K562 (cell line): ENCODE results near the gene CLIP1. TPM values are rescaled to one million over a fixed set of nuclear protein-coding genes. Genes with fewer than 3 reads are reported as not detected.

ENCODE experiments used
- CHD7 ChIP-seq: fragments of 200-600 bp; sonication (generic); IDR thresholded peaks from one replicate; pipeline ENCODE4 v1.6.1; 2012; ENCODE audit warnings: mild to moderate bottlenecking, low read depth, low read length, inconsistent platforms
- EZH2 ChIP-seq: IDR thresholded peaks from 2 replicates; pipeline ENCODE4 v1.6.1; 2012; ENCODE audit warnings: low read depth, mild to moderate bottlenecking, inconsistent platforms, low read length, borderline replicate concordance
- GTF2A2 ChIP-seq: IDR thresholded peaks from 2 replicates; pipeline ENCODE4 v1.6.1; 2016; ENCODE audit warnings: mild to moderate bottlenecking, missing genetic modification characterization, missing compliant biosample characterization
- MEF2A ChIP-seq: IDR thresholded peaks from 2 replicates; pipeline ENCODE4 v1.6.1; 2011; ENCODE audit warnings: low read depth, mild to moderate bottlenecking, low read length, moderate library complexity; ENCODE audit not compliant: control insufficient read depth
- RERE ChIP-seq: sonication (generic); formaldehyde crosslinking; IDR thresholded peaks from 2 replicates; pipeline ENCODE4 v1.8.0; 2023; ENCODE audit warnings: missing genetic modification reagents, mild to moderate bottlenecking, borderline replicate concordance
- SNAPC5 ChIP-seq: fragments of 250-450 bp; sonication (Bioruptor Pico); IDR thresholded peaks from 2 replicates; pipeline ENCODE4 v1.8.0; 2021; ENCODE audit warnings: moderate library complexity, mild to moderate bottlenecking, inconsistent platforms
- ZNF121 ChIP-seq: sonication (generic); formaldehyde crosslinking; conservative IDR thresholded peaks from 2 replicates; pipeline ENCODE4 v1.8.0; 2022; ENCODE audit warnings: missing genetic modification reagents
- ZNF224 ChIP-seq: sonication (generic); formaldehyde crosslinking; IDR thresholded peaks from 2 replicates; pipeline ENCODE4 v1.8.0; 2022; ENCODE audit warnings: mild to moderate bottlenecking, missing genetic modification reagents
- ZNF232 ChIP-seq: sonication (generic); formaldehyde crosslinking; IDR thresholded peaks from 2 replicates; pipeline ENCODE4 v1.8.0; 2022; ENCODE audit warnings: mild to moderate bottlenecking, missing genetic modification reagents
- ZNF431 ChIP-seq: sonication (generic); formaldehyde crosslinking; IDR thresholded peaks from 2 replicates; pipeline ENCODE4 v1.8.0; 2022; ENCODE audit warnings: mild to moderate bottlenecking, missing genetic modification reagents
- ZSCAN32 ChIP-seq: fragments of 450-650 bp; formaldehyde crosslinking; IDR thresholded peaks from 2 replicates; pipeline ENCODE4 v1.4.0; 2020; ENCODE audit warnings: mild to moderate bottlenecking, moderate library complexity
- polyA plus RNA-seq, 8 experiments: library from polyadenylated mRNA; depleted of rRNA in 4 of 8; stranded (reverse) in 5 of 8; unstranded in 3 of 8; fragments of >200 nt; fragmentation: Nextera tagmentation in 2 of 8; fragmentation: Illumina TruSeq in 1 of 8; extraction: Ambion mirVana in 2 of 8; extraction: Trizol in 1 of 8; gene quantifications; 2 replicates each; pipeline versions ENCODE4 v1.2.1 to v1.2.3, GENCODE V29; 2011 to 2014; ENCODE audit warnings: inconsistent platforms in 1 of 8, missing spikeins in 1 of 8
- total RNA-seq, 7 experiments: library from RNA; depleted of rRNA in 6 of 7; stranded (reverse); fragments of >200 nt in 6 of 7; fragmentation: Illumina TruSeq in 2 of 7; extraction: Trizol in 2 of 7; gene quantifications; 2 replicates each; pipeline versions ENCODE4 v1.2.1 to v1.2.3, GENCODE V29; 2011 to 2021; ENCODE audit warnings: low replicate concordance in 1 of 7

Gene CLIP1
- total and polyA plus RNA-seq, 9 of the 15 experiments (the other 6 are each of a cell fraction or from before 2014, with no cell fraction given) = 5.8 to 33.9 (median 27.6) TPM

GRCh38 chr12:122368361-122369073, 54.0 kb downstream of the CLIP1 start (continued):
- TF ChIP-seq CHD7 (no peak), ZSCAN32 (CRISPR knock-in tag) (no peak), EZH2 (no peak), ZNF431 (CRISPR knock-in tag) (no peak), GTF2A2 (no peak), ZNF232 (CRISPR knock-in tag) (no peak), ZNF224 (CRISPR knock-in tag) (no peak), ZNF121 (CRISPR knock-in tag) (no peak), MEF2A (no peak), SNAPC5 (CRISPR knock-in tag) (no peak), RERE (CRISPR knock-in tag) (no peak)
